ENCODE measurements around the gene GRID1. TPM values are rescaled to one million over a fixed set of nuclear protein-coding genes. Genes with fewer than 3 reads are reported as not detected.

Gene GRID1
- total RNA-seq, 1 experiment from 2014 or later: 5.6 TPM

DNA sequence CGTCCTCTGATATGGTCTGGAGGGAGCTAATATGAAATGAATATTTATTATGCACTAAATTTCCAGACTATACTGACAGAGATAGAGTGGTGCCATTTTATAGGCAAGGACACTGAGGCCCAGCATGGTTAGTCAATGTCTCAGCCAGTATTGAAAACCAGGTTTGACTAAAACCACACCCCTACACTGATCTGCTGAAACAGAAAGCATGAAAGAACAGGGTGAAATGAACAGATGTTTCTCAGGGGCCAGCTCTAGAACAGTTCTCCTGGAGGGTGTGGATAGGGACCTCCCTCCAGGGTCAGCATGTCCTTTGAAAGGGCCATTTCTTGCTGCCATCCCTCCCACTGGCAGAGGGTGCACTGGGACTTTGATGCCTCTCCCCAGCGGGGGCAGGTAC is 700.5 kb downstream of the GRID1 start (continued):
- TF ChIP-seq, protein P1, sequence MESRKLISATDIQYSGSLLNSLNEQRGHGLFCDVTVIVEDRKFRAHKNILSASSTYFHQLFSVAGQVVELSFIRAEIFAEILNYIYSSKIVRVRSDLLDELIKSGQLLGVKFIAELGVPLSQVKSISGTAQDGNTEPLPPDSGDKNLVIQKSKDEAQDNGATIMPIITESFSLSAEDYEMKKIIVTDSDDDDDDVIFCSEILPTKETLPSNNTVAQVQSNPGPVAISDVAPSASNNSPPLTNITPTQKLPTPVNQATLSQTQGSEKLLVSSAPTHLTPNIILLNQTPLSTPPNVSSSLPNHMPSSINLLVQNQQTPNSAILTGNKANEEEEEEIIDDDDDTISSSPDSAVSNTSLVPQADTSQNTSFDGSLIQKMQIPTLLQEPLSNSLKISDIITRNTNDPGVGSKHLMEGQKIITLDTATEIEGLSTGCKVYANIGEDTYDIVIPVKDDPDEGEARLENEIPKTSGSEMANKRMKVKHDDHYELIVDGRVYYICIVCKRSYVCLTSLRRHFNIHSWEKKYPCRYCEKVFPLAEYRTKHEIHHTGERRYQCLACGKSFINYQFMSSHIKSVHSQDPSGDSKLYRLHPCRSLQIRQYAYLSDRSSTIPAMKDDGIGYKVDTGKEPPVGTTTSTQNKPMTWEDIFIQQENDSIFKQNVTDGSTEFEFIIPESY (IDR thresholded peaks at IDR 0.05; ENCODE audit: extremely low read depth, insufficient replicate concordance, low read length): no peak
- TF ChIP-seq SIN3A (IDR thresholded peaks at IDR 0.05; ENCODE audit: low read depth) (no peak), EZH2phosphoT487 (IDR thresholded peaks at IDR 0.05; ENCODE audit: borderline replicate concordance) (no peak), SP1 (IDR thresholded peaks at IDR 0.05; ENCODE audit: low read depth) (no peak), TCF7L2 (IDR thresholded peaks at IDR 0.05; ENCODE audit: borderline replicate concordance, extremely low read depth, insufficient read depth, insufficient read length) (no peak)

DNA sequence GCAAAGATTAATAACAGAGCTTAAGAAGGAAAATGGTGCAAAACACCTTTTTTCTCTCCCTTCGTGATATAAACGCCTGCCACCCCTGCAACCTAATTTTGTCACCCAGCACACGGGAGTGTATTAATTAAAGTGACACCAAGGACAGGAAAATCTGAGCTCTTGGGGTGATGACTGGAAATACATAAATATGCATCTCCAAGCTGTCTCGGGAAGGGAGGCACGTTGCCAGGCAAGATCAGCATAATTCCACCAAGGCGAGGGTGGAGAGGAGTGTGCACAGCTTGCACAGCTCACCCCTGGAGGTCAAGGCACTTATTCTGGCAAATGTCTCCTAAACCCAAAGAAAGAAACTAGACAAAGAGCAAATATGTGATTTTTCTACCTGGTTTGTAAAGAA is 700.9 kb downstream of the GRID1 start:
- ChIA-PET CTCF (no interaction called here), POLR2A (no interaction called here), RAD21 (ENCODE audit: low non-redundant PET in 1 of 2, low total read pairs in 2 of 2, uncharacterized antibody in 2 of 2, unreplicated experiment in 2 of 2) (no interaction called here)
- BruUV-seq (replicated peaks): no TSS peak
- no peaks in the 10 kb centered on the region for H3K9me2 ChIP-seq (ENCODE audit: insufficient read depth)
- H3K4me1 ChIP-seq (ENCODE audit: control insufficient read depth in 1 of 2, insufficient read depth in 2 of 2, low read length in 2 of 2): no peaks in the 10 kb centered on the region
- no peak overlapping the region for H3K4me3 ChIP-seq (replicated peaks in 1 of 2; ENCODE audit: low read depth in 1 of 2, low read length in 2 of 2)
- H3K4me2 ChIP-seq (ENCODE audit: low read length): no peak overlapping the region
- no peaks in the 10 kb centered on the region for H4K20me1 ChIP-seq (ENCODE audit: insufficient read depth)
- no peaks in the 10 kb centered on the region for H3K27me3 ChIP-seq (ENCODE audit: insufficient read depth, low read length)
- H3K36me3 ChIP-seq (ENCODE audit: control insufficient read depth in 1 of 2, insufficient read depth in 2 of 2, low read length in 2 of 2): no peaks in the 10 kb centered on the region
- H3K79me2 ChIP-seq (ENCODE audit: insufficient read depth, low read length): no peaks in the 10 kb centered on the region
- H3K9ac ChIP-seq (ENCODE audit: low read length): no peak overlapping the region
- DNase-seq (ENCODE audit: low read depth, low spot score) (no peak), ATAC-seq (no peak)
- no peak overlapping the region for H3K27ac ChIP-seq (ENCODE audit: low read depth, low read length)
- intact Hi-C loops (cut with micrococcal nuclease): no loop called here
- TF ChIP-seq SP1 (IDR thresholded peaks at IDR 0.05; ENCODE audit: low read depth) (no peak), ELF1 (IDR thresholded peaks at IDR 0.05; ENCODE audit: borderline replicate concordance, low read depth) (no peak), RAD21 (IDR thresholded peaks at IDR 0.05; ENCODE audit: low read depth) (no peak), TCF7L2 (IDR thresholded peaks at IDR 0.05; ENCODE audit: borderline replicate concordance, extremely low read depth, insufficient read depth, insufficient read length) (no peak), FOSL1 (IDR thresholded peaks at IDR 0.05; ENCODE audit: low read depth) (no peak), SIN3A (IDR thresholded peaks at IDR 0.05; ENCODE audit: low read depth) (no peak), POLR2AphosphoS5 (IDR thresholded peaks at IDR 0.05; ENCODE audit: low read depth, low read length) (no peak), CEBPB (IDR thresholded peaks at IDR 0.05; ENCODE audit: low read depth) (no peak), JUND (IDR thresholded peaks at IDR 0.05) (no peak)
- TF ChIP-seq, protein P2, sequence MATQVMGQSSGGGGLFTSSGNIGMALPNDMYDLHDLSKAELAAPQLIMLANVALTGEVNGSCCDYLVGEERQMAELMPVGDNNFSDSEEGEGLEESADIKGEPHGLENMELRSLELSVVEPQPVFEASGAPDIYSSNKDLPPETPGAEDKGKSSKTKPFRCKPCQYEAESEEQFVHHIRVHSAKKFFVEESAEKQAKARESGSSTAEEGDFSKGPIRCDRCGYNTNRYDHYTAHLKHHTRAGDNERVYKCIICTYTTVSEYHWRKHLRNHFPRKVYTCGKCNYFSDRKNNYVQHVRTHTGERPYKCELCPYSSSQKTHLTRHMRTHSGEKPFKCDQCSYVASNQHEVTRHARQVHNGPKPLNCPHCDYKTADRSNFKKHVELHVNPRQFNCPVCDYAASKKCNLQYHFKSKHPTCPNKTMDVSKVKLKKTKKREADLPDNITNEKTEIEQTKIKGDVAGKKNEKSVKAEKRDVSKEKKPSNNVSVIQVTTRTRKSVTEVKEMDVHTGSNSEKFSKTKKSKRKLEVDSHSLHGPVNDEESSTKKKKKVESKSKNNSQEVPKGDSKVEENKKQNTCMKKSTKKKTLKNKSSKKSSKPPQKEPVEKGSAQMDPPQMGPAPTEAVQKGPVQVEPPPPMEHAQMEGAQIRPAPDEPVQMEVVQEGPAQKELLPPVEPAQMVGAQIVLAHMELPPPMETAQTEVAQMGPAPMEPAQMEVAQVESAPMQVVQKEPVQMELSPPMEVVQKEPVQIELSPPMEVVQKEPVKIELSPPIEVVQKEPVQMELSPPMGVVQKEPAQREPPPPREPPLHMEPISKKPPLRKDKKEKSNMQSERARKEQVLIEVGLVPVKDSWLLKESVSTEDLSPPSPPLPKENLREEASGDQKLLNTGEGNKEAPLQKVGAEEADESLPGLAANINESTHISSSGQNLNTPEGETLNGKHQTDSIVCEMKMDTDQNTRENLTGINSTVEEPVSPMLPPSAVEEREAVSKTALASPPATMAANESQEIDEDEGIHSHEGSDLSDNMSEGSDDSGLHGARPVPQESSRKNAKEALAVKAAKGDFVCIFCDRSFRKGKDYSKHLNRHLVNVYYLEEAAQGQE (IDR thresholded peaks at IDR 0.05; ENCODE audit: low read depth): no peak
- TF ChIP-seq, protein P1 (IDR thresholded peaks at IDR 0.05; ENCODE audit: extremely low read depth, insufficient replicate concordance, low read length): no peak
- H3K9me3 ChIP-seq (ENCODE audit: control insufficient read depth in 1 of 2, insufficient read depth in 1 of 2, low read depth in 1 of 2, low read length in 2 of 2): no peaks in the 10 kb centered on the region
- H2AFZ ChIP-seq (ENCODE audit: low read depth, low read length, poor library complexity, severe bottlenecking): no peak overlapping the region

All from HCT116 (cell line).